Neural progenitor cell (in vitro differentiated cells): Measurements from ENCODE around the gene EVC.

Source experiments
- EZH2 ChIP-seq: fragments of 200-600 bp; sonication (generic); IDR thresholded peaks from 2 replicates; pipeline ENCODE4 v1.6.1; 2017; ENCODE audit warnings: antibody characterized with exemption, mild to moderate bottlenecking, moderate library complexity
- TF ChIP-seq, protein P1 (sequence below): fragments of 200-600 bp; sonication (generic); IDR thresholded peaks from 2 replicates; pipeline ENCODE4 v1.5.1; 2017; ENCODE audit warnings: antibody characterized with exemption, mild to moderate bottlenecking

DNA sequence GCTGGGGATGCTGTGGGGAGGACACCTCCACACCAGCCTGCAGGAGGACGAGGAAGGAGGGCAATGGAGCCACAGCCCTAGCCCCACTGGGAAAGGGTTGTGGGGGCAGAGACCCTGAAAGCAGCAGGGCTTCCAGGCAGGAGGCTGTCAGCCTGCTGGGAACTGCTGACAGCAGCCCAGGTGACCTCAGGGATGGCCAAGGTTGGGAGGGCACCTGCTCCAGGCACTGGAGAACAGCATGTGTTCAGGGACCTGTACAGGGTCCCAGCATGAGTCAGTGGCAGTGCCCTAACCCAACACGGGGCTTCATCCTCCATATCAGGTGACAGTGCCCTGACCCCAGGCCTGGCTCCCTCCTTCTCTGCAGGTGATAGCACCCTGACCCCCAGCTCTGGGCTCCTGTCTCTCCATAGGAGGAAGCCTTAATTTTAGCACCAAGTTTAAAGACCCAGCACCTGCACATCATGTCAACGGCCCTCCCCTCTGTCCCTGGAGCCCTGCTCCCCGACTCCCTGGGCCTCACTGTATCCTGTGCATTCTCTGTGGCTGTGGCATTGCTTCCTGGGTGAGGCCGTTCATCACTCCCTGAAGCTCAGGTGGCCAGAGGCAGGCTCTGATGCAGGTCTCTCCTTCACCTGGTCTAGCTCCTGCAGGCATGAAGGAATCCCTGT, 115.6 kb downstream of the EVC start:
- TF ChIP-seq EZH2, result no peak
- TF ChIP-seq, protein P1, sequence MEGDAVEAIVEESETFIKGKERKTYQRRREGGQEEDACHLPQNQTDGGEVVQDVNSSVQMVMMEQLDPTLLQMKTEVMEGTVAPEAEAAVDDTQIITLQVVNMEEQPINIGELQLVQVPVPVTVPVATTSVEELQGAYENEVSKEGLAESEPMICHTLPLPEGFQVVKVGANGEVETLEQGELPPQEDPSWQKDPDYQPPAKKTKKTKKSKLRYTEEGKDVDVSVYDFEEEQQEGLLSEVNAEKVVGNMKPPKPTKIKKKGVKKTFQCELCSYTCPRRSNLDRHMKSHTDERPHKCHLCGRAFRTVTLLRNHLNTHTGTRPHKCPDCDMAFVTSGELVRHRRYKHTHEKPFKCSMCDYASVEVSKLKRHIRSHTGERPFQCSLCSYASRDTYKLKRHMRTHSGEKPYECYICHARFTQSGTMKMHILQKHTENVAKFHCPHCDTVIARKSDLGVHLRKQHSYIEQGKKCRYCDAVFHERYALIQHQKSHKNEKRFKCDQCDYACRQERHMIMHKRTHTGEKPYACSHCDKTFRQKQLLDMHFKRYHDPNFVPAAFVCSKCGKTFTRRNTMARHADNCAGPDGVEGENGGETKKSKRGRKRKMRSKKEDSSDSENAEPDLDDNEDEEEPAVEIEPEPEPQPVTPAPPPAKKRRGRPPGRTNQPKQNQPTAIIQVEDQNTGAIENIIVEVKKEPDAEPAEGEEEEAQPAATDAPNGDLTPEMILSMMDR, result no peak
